Nephron (organoid): ENCODE data around the gene SLC47A2.

Source experiments
- H3K27ac Mint-ChIP-seq, 3 experiments: 2 replicates each; pipeline ENCODE4 v1.8.0; 2020; ENCODE audit warnings: mixed read lengths in 3 of 3, mild to moderate bottlenecking in 2 of 3, moderate library complexity in 1 of 3
- H3K27me3 Mint-ChIP-seq: 2 replicates; pipeline ENCODE4 v1.8.0; 2021; ENCODE audit warnings: low read depth, mild to moderate bottlenecking, moderate library complexity, mixed read lengths
- H3K36me3 Mint-ChIP-seq: 2 replicates; pipeline ENCODE4 v1.8.0; 2020; ENCODE audit warnings: low read depth, mixed read lengths
- H3K4me1 Mint-ChIP-seq: 2 replicates; pipeline ENCODE4 v1.8.0; 2020; ENCODE audit warnings: mixed read lengths
- H3K4me3 Mint-ChIP-seq, 3 experiments: 2 replicates each; pipeline ENCODE4 v1.8.0; 2020; ENCODE audit warnings: mild to moderate bottlenecking in 3 of 3, mixed read lengths in 3 of 3, moderate library complexity in 2 of 3
- H3K9me3 Mint-ChIP-seq: 2 replicates; pipeline ENCODE4 v1.8.0; 2020; ENCODE audit warnings: mixed read lengths
- CTCF ChIP-seq, 3 experiments: fragments of 200-600 bp; sonication (generic); IDR thresholded peaks; one replicate each; pipeline ENCODE4 v1.5.0; 2021; ENCODE audit warnings: antibody characterized with exemption in 3 of 3; ENCODE audit not compliant: unreplicated experiment in 3 of 3

The SLC47A2 gene

GRCh38 chr17:19709841-19710240 lies 6.5 kb downstream of the SLC47A2 start:
- Mint-ChIP-seq H3K4me1 (no peaks in the 10 kb centered on the region), H3K27me3 (no peaks in the 10 kb centered on the region), H3K27ac (no peak overlapping the region), H3K4me3 (no peak overlapping the region), H3K36me3 (no peaks in the 10 kb centered on the region), H3K9me3 (no peaks in the 10 kb centered on the region)
- no peak for TF ChIP-seq CTCF (IDR thresholded peaks at IDR 0.05; ENCODE audit: unreplicated experiment in 3 of 3)

GRCh38 chr17:19708431-19709175 lies 7.8 kb downstream of the SLC47A2 start:
- peak overlapping the region in 2 of 3 experiments; percentile 23 to 61 for H3K27ac Mint-ChIP-seq
- H3K36me3 Mint-ChIP-seq: no peaks in the 10 kb centered on the region
- peaks cover 11% of the 10 kb centered on the region for H3K4me1 Mint-ChIP-seq
- no peak overlapping the region for H3K4me3 Mint-ChIP-seq
- H3K9me3 Mint-ChIP-seq: no peaks in the 10 kb centered on the region
- TF ChIP-seq CTCF (IDR thresholded peaks at IDR 0.05; ENCODE audit: unreplicated experiment in 3 of 3): no peak
- no peaks in the 10 kb centered on the region for H3K27me3 Mint-ChIP-seq

GRCh38 chr17:19707728-19708221 lies 8.6 kb downstream of the SLC47A2 start:
- Mint-ChIP-seq H3K4me3 (no peak overlapping the region), H3K36me3 (no peaks in the 10 kb centered on the region), H3K9me3 (no peaks in the 10 kb centered on the region), H3K4me1 (peaks cover 19% of the 10 kb centered on the region), H3K27ac (no peak overlapping the region), H3K27me3 (no peaks in the 10 kb centered on the region)
- TF ChIP-seq CTCF (IDR thresholded peaks at IDR 0.05; ENCODE audit: unreplicated experiment in 3 of 3): no peak

- no peaks in the 10 kb centered on the region for H3K27me3 Mint-ChIP-seq
- peaks cover 26% of the 10 kb centered on the region for H3K4me1 Mint-ChIP-seq
- H3K27ac Mint-ChIP-seq: peak overlapping the region in 1 of 3 experiments; percentile 20
- H3K4me3 Mint-ChIP-seq: no peak overlapping the region
- H3K9me3 Mint-ChIP-seq: no peaks in the 10 kb centered on the region
- TF ChIP-seq CTCF (IDR thresholded peaks at IDR 0.05; ENCODE audit: unreplicated experiment in 3 of 3): no peak
- H3K36me3 Mint-ChIP-seq: no peaks in the 10 kb centered on the region
Observed at GRCh38 chr17:19706791-19707727, 9.3 kb downstream of the SLC47A2 start.

- no peaks in the 10 kb centered on the region for H3K9me3 Mint-ChIP-seq
- peak overlapping the region in 1 of 3 experiments; percentile 45 for H3K27ac Mint-ChIP-seq
- no peaks in the 10 kb centered on the region for H3K36me3 Mint-ChIP-seq
- H3K4me1 Mint-ChIP-seq: peaks cover 31% of the 10 kb centered on the region
- H3K4me3 Mint-ChIP-seq: no peak overlapping the region
- no peak for TF ChIP-seq CTCF (IDR thresholded peaks at IDR 0.05; ENCODE audit: unreplicated experiment in 3 of 3)
- no peaks in the 10 kb centered on the region for H3K27me3 Mint-ChIP-seq
Observed at GRCh38 chr17:19705771-19706770, 10.3 kb downstream of the SLC47A2 start.
